NK-92 (cell line): Measurements from ENCODE around the gene RANBP3L.
"Not testable (repeated sequence)": the region's sequence is repeated elsewhere in the genome, so short reads cannot be mapped to it uniquely, and the experiment has no call there.

ENCODE experiments used
- DNase-seq: peaks from one replicate; lab custom pipeline; 2025; ENCODE audit not compliant: unreplicated experiment; lab: John Stamatoyannopoulos, UW

The RANBP3L gene

DNA sequence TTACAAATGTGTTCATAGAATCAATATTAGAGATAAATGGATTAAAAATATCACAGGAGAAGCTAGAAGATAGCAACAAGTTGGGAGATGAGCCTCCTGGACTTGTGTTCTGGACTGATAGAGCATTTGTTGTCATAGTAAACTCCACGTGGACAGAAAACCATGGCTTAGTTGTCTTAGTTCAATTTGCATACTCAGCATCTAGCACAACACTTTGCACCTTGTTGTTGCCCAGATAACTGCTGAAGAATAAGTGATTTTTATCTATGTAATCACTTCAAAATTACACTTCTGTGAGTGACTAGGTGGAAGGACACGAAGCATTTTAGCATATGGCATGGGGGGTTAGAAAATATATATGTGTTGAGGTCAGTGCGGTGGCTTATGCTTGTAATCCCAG lies 4.0 kb downstream of the RANBP3L start:
- no peak for DNase-seq

GRCh38 chr5:36285837-36286615 lies 15.7 kb downstream of the RANBP3L start:
- no peak for DNase-seq

DNA sequence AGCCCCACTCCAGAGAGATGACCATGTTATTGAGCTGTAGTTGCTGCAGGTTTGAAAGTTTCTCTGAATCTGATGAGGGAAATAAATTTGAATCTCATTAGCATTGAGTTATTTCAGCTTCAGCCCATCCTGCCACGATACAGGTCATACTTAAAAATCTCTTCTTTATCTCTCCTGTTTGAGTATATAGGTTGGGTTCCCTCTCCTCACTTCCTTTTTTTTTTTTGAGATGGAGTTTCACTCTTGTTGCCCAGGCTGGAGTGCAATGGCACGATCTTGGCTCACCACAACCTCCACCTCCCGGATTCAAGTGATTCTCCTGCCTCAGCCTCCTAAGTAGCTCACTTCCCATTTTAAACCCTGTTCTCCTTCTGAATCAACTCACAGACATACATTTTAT lies 17.9 kb downstream of the RANBP3L start:
- not testable (repeated sequence) for DNase-seq

- DNase-seq = no peak
Observed at GRCh38 chr5:36281626-36282025, 20.1 kb downstream of the RANBP3L start.

DNA sequence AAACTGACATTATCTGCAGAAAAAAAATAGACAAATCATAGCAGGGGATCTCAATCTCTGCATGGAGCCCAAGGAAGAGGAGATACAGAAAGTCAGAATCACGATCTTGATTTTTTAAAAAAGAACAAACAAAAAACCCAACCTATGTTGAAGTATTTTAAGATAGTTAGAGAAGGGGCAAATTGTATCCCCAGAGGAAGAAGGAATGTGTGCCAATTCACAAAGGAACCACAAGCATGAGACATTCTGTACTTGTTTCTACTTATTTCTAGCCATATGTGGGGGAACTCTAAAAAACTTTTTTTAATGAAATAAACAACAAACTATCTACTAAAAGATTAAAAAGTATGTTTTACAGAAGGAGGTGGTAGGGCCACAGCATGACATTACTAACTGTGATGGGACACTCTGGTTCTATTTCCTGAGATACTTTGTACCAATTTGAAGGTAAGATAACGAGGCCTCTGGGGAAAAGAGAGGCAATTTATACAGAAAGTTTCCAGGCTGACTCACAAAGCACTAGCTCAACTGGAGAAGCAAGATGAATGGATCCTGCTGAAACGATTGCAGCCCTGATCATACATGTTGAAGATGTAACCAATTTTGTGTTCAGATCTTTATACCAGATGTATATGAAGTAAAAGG lies 22.5 kb downstream of the RANBP3L start:
- DNase-seq = no peak

DNA sequence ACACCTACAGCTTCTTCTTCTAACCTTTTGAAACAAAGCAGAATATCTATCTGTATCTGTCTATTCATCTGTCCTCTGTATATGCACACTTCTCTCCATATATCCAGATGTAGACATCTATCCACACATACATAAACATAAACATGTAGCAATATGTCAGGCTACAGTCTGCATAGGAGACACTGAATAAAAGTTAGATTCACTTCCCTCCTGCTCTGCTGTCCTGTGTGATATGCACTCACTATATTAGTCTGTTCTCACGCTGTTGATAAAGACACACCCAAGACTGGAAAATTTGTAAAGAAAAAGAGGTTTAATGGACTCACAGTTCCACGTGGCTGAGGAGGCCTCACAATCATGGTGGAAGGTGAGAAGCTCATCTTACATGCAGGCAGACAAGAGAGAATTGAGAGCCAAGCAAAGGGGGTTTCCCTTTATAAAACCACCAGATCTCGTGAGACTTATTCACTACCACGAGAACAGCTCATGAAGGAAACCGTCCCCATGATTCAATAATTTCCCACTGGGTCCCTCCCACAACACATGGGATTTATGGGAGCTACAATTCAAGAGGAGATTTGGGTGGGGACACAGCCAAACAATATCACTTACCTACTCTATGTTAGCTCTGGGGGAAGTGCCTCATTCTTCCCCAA lies 24.1 kb downstream of the RANBP3L start:
- DNase-seq = no peak

DNA sequence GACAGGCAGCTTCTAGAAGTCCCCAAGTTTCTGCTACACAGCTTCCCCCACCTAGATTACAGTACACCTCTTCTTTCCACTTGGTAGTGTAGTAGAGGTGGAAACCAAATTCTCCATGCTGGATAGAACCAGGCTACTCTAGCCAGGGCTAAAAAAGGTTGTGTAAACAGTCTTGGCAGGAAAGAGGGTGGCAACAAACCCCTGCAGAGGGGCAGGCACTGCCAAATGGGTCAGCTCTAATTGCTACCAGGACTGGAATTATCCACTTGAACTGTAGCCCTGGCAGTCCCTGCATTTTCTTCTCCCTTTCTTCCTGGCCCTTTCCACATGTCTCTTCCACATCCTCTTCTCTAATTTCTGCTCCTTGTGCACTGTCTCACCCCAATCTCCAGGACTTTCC lies 24.8 kb downstream of the RANBP3L start:
- DNase-seq = no peak

GRCh38 chr5:36273809-36274526 lies 27.7 kb downstream of the RANBP3L start:
- no peak for DNase-seq

- DNase-seq = no peak
Observed at GRCh38 chr5:36272136-36272690, 29.5 kb downstream of the RANBP3L start.

- no peak for DNase-seq
Observed at GRCh38 chr5:36270876-36271575, 30.7 kb downstream of the RANBP3L start.

DNA sequence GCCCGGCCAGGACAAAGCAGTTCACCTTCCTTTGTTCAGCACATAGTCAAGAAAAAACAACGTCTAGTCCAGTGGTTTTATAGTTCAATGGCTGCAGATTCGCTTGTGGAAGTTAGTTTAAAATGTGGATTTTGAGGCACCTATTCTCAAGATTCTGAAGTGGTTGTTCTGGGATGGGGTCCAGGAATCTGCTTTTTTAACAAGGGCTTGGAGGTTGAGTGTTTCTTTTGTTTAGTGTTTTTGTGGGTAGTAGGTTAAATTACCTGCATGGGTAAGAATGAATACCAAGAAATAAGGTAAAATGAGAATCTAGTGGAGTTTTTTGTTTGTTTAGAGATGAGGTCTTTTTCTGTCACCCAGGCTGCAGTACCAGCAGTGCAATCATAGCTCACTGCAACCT lies 31.5 kb downstream of the RANBP3L start:
- no peak for DNase-seq

- DNase-seq = no peak
Observed at GRCh38 chr5:36269478-36269877, 32.2 kb downstream of the RANBP3L start.

DNA sequence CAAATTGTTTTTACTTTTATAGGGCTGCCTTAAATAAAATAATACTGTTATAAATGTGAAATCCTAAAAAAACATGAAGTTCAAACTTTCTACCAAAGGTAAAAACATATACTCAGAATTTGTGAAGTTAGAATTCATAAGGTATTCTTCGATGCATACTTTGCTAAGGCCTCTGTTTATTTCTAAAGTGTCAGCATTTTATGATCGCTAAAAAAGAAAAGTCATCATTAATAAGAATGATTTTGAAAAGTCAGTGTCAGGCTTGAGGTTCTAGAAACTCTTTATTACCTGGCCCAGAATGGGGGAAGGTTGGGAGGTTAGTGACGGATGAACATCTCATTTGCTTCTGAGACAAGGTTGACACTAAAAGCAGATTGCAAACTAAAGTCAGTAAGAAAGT lies 33.8 kb downstream of the RANBP3L start:
- no peak for DNase-seq

DNA sequence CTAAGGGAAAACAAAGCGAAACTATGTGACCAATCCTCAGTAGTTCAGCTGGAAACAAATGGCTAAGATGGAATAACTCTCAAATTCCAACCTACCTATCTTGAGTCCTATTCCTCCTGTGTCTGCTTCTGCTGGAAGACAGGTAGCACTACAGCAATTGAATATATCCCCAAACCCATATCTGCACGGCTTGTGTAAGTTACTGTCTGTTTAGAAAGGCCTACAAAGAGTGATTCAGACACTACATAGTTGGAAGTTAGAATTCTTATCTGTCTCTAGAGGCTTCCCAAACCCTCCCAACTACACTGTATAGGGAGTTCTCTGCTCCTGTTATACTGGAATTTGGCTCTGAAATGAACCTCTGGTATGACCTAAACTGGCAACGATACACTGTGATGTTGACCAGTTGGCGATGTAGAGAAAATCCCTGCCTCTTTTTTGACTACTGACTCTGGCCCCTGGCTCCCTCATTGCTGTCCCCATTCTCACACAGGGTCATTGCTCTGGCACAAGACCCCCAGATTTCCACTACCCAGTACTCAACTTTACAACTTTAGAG lies 37.4 kb downstream of the RANBP3L start:
- DNase-seq = no peak

DNA sequence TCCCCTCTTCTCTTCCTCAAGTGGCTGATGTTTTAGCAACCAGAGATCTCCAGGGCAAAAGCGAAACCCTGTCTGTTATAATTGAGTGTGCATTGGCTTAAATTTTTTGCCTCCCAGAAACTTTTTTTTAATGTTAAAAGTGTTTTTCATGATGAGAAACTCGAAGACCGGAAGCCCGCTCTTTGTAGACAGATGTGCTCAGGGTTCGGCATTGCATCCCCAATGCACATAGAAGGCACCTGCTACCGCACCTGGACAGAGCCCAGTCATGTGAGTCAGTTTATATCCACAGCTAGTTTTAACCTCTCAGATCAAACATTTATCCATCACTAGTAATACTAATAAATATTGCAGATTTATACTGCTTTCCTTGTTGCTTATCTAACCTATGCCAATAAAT lies 40.5 kb downstream of the RANBP3L start:
- DNase-seq = no peak

DNA sequence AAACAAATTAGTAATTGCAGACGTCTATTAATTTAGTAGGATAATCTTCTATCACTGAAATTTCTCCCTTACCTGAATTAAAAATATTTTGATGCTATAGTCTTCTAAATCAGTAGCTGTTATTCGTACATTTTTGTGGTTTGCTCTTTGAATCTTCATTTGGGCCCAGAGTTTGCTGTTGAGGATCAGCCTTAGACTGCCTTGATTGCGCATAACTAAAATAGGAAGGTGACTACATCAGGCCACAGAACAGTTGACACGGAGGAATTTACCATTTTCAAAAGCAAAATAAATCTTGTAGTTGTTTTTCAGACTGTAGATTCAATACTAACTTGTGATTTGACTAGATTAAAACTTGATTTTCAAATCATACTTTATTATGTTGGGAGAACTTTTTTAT lies 48.1 kb downstream of the RANBP3L start:
- no peak for DNase-seq

DNA sequence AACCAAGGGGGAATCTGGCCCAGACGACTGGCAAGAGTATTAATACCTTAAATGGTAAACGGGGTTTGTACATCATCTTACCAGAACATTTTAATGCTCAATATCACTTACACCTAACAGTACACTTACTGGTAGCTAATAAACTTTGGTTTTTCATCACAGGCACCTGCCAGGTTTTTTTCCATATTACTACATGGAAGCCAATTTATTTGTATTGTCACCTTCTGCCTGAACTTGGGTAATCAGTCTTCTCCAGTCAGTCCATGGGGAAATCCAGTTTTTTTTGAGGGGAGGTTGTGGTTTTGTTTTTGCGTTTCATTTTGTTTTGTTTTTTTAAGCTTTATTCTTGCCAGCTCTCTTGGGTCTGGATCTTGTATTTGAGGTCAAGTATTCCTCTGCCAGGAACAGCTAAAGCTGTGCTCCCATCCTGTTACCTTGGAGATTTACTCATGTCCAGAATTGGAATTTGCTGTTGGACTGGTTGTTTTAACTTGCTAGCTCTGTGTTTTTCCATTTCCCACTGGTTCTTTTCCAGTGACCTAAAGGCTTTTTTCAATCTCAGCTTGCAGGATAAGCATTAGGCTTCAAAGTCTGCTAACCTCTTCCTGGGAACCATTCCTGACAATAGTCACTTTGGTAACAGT lies 48.9 kb downstream of the RANBP3L start:
- no peak for DNase-seq

DNA sequence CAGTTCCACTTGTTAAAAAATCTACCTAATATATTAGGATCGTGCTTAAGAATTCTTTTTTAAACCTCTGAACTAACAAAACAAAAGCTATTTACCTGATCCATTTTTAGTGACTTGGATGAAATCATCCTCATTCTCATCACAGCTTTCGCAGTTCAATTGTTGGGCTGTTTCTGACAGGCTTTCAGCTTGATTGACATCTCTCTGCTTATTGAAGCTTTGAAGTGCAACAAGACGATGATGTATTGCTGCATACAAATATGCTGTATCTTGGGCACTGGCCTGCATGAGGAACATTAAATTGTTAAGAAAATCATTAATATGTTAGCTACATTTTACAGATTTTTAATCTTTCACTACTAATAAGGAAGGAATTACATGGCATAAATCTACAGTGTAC lies 50.5 kb downstream of the RANBP3L start:
- no peak for DNase-seq

DNA sequence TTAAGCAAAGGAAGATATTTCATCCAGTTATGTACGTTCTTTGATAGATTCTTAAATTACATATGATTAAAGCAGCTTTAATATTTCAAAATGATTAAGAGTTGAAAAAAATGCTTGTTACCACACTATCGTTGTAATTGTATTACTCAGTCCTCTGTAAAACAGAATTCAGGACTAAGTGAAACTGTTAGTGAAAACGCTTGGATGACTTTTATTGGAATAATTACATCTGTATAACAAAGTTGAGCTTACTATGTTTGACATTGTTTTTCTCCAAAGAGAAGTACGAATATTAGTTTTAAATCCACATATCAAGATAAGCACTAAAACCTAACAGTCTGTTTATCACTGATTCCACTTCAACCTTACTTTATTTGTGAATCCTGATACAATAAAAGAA lies 51.3 kb downstream of the RANBP3L start:
- no peak for DNase-seq
